ENCODE data around the gene PHF3.

The PHF3 gene

GRCh38 chr6:63635588-63636517 is at the start of gene PHF3:
TSS of gene PHF3 (plus strand) at chr6:63635802. CDS start at chr6:63646552, 10,750 bp downstream.
- DNase-seq = peak; percentile 91 to 92

- DNase-seq = no peak
These were observed 45.6 kb upstream of the PHF3 start for GRCh38 chr6:63589952-63590411.

- no peak for DNase-seq
These were observed 42.7 kb upstream of the PHF3 start for GRCh38 chr6:63592886-63593285.

- no peak for DNase-seq
These were observed 38.2 kb upstream of the PHF3 start for GRCh38 chr6:63597141-63598048.

GRCh38 chr6:63598049-63599036 is 37.3 kb upstream of the PHF3 start:
- peak; percentile 84 for DNase-seq

GRCh38 chr6:63599243-63599642 is 36.4 kb upstream of the PHF3 start:
- no peak for DNase-seq

- DNase-seq = no peak
These were observed 35.5 kb upstream of the PHF3 start for GRCh38 chr6:63600136-63600535.

- no peak for DNase-seq
These were observed 26.4 kb upstream of the PHF3 start for GRCh38 chr6:63609231-63609630.

- DNase-seq = no peak
These were observed 24.7 kb upstream of the PHF3 start for GRCh38 chr6:63610944-63611343.

GRCh38 chr6:63611560-63611959 is 24.0 kb upstream of the PHF3 start:
- no peak for DNase-seq

GRCh38 chr6:63615590-63615989 is 20.0 kb upstream of the PHF3 start:
- no peak for DNase-seq

- DNase-seq = no peak
These were observed 11.5 kb upstream of the PHF3 start for GRCh38 chr6:63624091-63624490.

- DNase-seq = no peak
These were observed 5.1 kb upstream of the PHF3 start for GRCh38 chr6:63630466-63630865.

- DNase-seq = no peak
These were observed 972 bp upstream of the PHF3 start for GRCh38 chr6:63634630-63635029.

GRCh38 chr6:63635215-63635587 is 401 bp upstream of the PHF3 start:
- DNase-seq = no peak

- DNase-seq = peak; percentile 44 to 57
These were observed 968 bp downstream of the PHF3 start for GRCh38 chr6:63636518-63637021.

- DNase-seq = no peak
These were observed 2.4 kb downstream of the PHF3 start for GRCh38 chr6:63637865-63638445.

- DNase-seq = no peak
These were observed 4.5 kb downstream of the PHF3 start for GRCh38 chr6:63640062-63640461.

- DNase-seq = peak; percentile 28 to 66
These were observed 8.3 kb downstream of the PHF3 start for GRCh38 chr6:63643862-63644261.

GRCh38 chr6:63644668-63645326 is 9.2 kb downstream of the PHF3 start:
- no peak for DNase-seq

- DNase-seq = no peak
These were observed 13.7 kb downstream of the PHF3 start for GRCh38 chr6:63649269-63649668.
